Measurements from ENCODE around the gene PPIB. TPM values are rescaled to one million over a fixed set of nuclear protein-coding genes. Genes with fewer than 3 reads are reported as not detected.

PPIB gene
- total RNA-seq, 2 donors from 2014 or later = 167 to 264 TPM

Other genes starting within 250 kb of the PPIB start
- 1 to 10 TPM in 1 of 2 donors, under 1 TPM in 1; 0.62 to 1.0 TPM for gene DAPK2, start 116.5 kb downstream of the PPIB start, total RNA-seq
- gene CIAO2A, start 69.2 kb downstream of the PPIB start, total RNA-seq = 10 to 100 TPM; 77.9 to 95.4 TPM
- gene SNX1, start 67.0 kb downstream of the PPIB start, total RNA-seq = 100 to 1,000 TPM in 1 of 2 donors, 10 to 100 TPM in 1; 58.8 to 128 TPM
- gene SNX22, start 11.3 kb downstream of the PPIB start, total RNA-seq = 1 to 10 TPM in 1 of 2 donors, under 1 TPM in 1; 0.16 to 1.7 TPM
- gene CSNK1G1, start 193.2 kb upstream of the PPIB start, total RNA-seq = 10 to 100 TPM; 26.6 to 32.3 TPM
- gene PCLAF, start 218.4 kb upstream of the PPIB start, total RNA-seq = 100 to 1,000 TPM; 100 to 115 TPM
- gene TRIP4, start 224.8 kb upstream of the PPIB start, total RNA-seq = 10 to 100 TPM; 21.7 to 24.7 TPM

Data from activated naive CD4-positive, alpha-beta T cell treated with anti-CD3 and anti-CD28 coated beads, Interleukin-2, amount 50 U/mL, for 72 hours (primary cell).